ENCODE results near the gene EEPD1. TPM values are rescaled to one million over a fixed set of nuclear protein-coding genes. Genes with fewer than 3 reads are reported as not detected.

Gene EEPD1
- total and polyA plus RNA-seq, 2 donors (not counting 3 experiments of a cell fraction or from before 2014, with no cell fraction given): 0.40 to 0.42 TPM

DNA sequence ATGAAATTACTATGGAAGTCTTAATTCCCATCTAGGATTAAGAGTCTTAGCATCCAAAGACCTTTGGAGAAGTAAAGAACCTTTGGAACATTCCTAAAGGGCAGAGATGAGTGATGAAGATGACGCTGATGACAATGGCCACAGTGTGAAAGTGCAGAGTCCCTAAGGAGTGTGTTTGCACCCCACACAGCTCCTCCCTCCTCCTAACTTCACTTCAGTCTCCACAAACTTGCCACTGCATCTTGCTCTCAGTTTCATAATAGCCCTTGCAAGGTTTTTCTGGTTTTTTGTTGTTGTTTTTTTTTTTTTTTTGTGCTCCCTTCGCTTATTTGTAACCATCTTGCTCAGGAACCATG lies 119.1 kb downstream of the EEPD1 start:
- Histone ChIP-seq H3K9ac (replicated peaks; ENCODE audit: extremely low read depth, insufficient read depth, low read length) (no peak overlapping the region), H2AFZ (ENCODE audit: low read depth, low read length) (no peak overlapping the region), H3K4me1 (ENCODE audit: control insufficient read depth, extremely low read depth, insufficient read depth, low read length) (no peaks in the 10 kb centered on the region), H3K9me1 (replicated peaks; ENCODE audit: control insufficient read depth, extremely low read depth, insufficient read depth, low read length) (no peaks in the 10 kb centered on the region), H4K20me1 (replicated peaks; ENCODE audit: control insufficient read depth, extremely low read depth, insufficient read depth, low read length) (no peaks in the 10 kb centered on the region), H3K9me3 (replicated peaks; ENCODE audit: control insufficient read depth, insufficient read depth, low read length) (no peaks in the 10 kb centered on the region), H3K27me3 (ENCODE audit: control insufficient read depth in 2 of 2, insufficient read depth in 2 of 2, low read length in 2 of 2) (peaks cover 0 to 3% of the 10 kb centered on the region in 2 experiments), H3K36me3 (ENCODE audit: control insufficient read depth in 2 of 2, extremely low read depth in 1 of 2, insufficient read depth in 2 of 2, low read length in 2 of 2) (no peaks in the 10 kb centered on the region), H3K79me2 (ENCODE audit: control insufficient read depth, insufficient read depth, low read length) (no peaks in the 10 kb centered on the region), H3K27ac (ENCODE audit: insufficient read depth, low read depth, low read length) (no peak overlapping the region), H3K4me2 (ENCODE audit: insufficient read depth, low read length) (no peak overlapping the region), H3K4me3 (replicated peaks in 1 of 3; ENCODE audit: insufficient read depth in 1 of 3, low read depth in 1 of 3, low read length in 3 of 3) (no peak overlapping the region)
- FAIRE-seq (no peak), DNase-seq (ENCODE audit: low read depth, low spot score) (no peak)
- no peak for TF ChIP-seq MYC (IDR thresholded peaks at IDR 0.05; ENCODE audit: low read depth, low read length)
- ChIA-PET CTCF (no interaction called here), POLR2A (no interaction called here)
- intact Hi-C loops (cut with micrococcal nuclease) (no loop called here), dilution Hi-C loops (cut with MboI; ENCODE audit: extremely low pct_ligation_motif_present, low sequenced_read_pairs) (no loop called here)
- no TSS peak for BruUV-seq (replicated peaks)

DNA sequence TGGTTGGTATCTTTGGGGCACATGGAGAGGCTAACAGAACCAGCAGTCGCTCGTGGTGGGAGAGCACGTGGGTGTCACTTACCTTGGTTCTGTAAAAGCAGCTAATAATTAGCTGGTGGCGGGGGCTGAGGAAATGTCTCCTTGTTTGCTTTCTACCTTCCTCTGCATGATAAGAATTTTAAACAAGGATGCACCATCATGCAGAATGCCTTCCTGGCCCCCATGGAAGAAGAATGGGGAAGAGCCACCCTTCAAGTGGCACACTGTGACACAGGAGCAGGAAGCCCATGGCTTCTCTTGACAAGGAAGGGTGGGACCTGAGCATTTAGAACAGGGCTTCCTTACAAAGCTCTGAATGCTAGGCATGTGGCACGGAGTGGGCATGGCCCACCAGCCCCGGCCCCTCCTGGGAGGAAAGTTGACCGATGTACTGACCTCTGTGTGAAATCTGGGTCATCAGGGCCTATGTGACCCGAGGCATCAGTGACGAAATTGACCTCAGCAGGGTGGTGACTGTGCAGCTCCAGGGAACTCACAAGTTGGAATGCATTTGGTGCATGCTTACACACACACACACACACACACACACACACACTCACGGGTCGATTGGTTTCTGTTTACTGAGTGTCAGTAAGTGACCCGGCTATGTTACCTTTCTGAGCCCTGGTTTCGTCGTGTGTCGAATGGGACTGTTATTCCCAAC lies 119.7 kb downstream of the EEPD1 start:
- Histone ChIP-seq H3K4me1 (ENCODE audit: control insufficient read depth, extremely low read depth, insufficient read depth, low read length) (no peaks in the 10 kb centered on the region), H3K4me3 (replicated peaks in 1 of 3; ENCODE audit: insufficient read depth in 1 of 3, low read depth in 1 of 3, low read length in 3 of 3) (no peak overlapping the region), H3K9me1 (replicated peaks; ENCODE audit: control insufficient read depth, extremely low read depth, insufficient read depth, low read length) (no peaks in the 10 kb centered on the region), H3K9me3 (replicated peaks; ENCODE audit: control insufficient read depth, insufficient read depth, low read length) (no peaks in the 10 kb centered on the region), H3K36me3 (ENCODE audit: control insufficient read depth in 2 of 2, extremely low read depth in 1 of 2, insufficient read depth in 2 of 2, low read length in 2 of 2) (no peaks in the 10 kb centered on the region), H3K27me3 (ENCODE audit: control insufficient read depth in 2 of 2, insufficient read depth in 2 of 2, low read length in 2 of 2) (peaks cover 0 to 2% of the 10 kb centered on the region in 2 experiments), H3K79me2 (ENCODE audit: control insufficient read depth, insufficient read depth, low read length) (no peaks in the 10 kb centered on the region), H3K4me2 (ENCODE audit: insufficient read depth, low read length) (no peak overlapping the region), H4K20me1 (replicated peaks; ENCODE audit: control insufficient read depth, extremely low read depth, insufficient read depth, low read length) (no peaks in the 10 kb centered on the region), H2AFZ (ENCODE audit: low read depth, low read length) (no peak overlapping the region), H3K27ac (ENCODE audit: insufficient read depth, low read depth, low read length) (no peak overlapping the region), H3K9ac (replicated peaks; ENCODE audit: extremely low read depth, insufficient read depth, low read length) (no peak overlapping the region)
- DNase-seq (ENCODE audit: low read depth, low spot score): no peak
- dilution Hi-C loops (cut with MboI; ENCODE audit: extremely low pct_ligation_motif_present, low sequenced_read_pairs) (no loop called here), intact Hi-C loops (cut with micrococcal nuclease) (no loop called here)
- BruUV-seq (replicated peaks): no TSS peak
- ChIA-PET CTCF (interaction anchor here (0.7 to 1.7 kb wide), 4 partner anchors 20 to 297 kb away, joined by 3 to 4 read pairs (median 3); no protein-coding TSS in a partner anchor), POLR2A (no interaction called here)
- no peak for FAIRE-seq
- TF ChIP-seq, protein P1, sequence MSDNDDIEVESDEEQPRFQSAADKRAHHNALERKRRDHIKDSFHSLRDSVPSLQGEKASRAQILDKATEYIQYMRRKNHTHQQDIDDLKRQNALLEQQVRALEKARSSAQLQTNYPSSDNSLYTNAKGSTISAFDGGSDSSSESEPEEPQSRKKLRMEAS (IDR thresholded peaks at IDR 0.05; ENCODE audit: insufficient read depth, insufficient read length): no peak
- TF ChIP-seq FOS (IDR thresholded peaks at IDR 0.05; ENCODE audit: borderline replicate concordance, insufficient read depth, low read length) (no peak), GATA2 (IDR thresholded peaks at IDR 0.05; ENCODE audit: insufficient read depth, insufficient read length, low read depth, low read length) (no peak), POLR2A (IDR thresholded peaks at IDR 0.05; ENCODE audit: low read depth, low read length) (no peak), POLR2AphosphoS5 (IDR thresholded peaks at IDR 0.05; ENCODE audit: insufficient read depth, low read depth, low read length) (no peak), MYC (IDR thresholded peaks at IDR 0.05; ENCODE audit: low read depth, low read length) (no peak)
